ENCODE results near the gene KCNIP1. TPM values are rescaled to one million over a fixed set of nuclear protein-coding genes. Genes with fewer than 3 reads are reported as not detected.

KCNIP1 gene
- total and polyA plus RNA-seq, 2 of the 13 experiments (the other 11 are each of a cell fraction or from before 2014, with no cell fraction given): not detected

- TF ChIP-seq ZNF784 (CRISPR knock-in tag; IDR thresholded peaks at IDR 0.05; ENCODE audit: borderline replicate concordance) (no peak), ZNF567 (CRISPR knock-in tag; IDR thresholded peaks at IDR 0.05; ENCODE audit: borderline replicate concordance) (no peak), ZNF264 (CRISPR knock-in tag; IDR thresholded peaks at IDR 0.05) (no peak), ZNF20 (CRISPR knock-in tag; IDR thresholded peaks at IDR 0.05) (no peak), ZFY (CRISPR knock-in tag; IDR thresholded peaks at IDR 0.05) (no peak), STAG1 (CRISPR knock-in tag; IDR thresholded peaks at IDR 0.05) (no peak), ZNF546 (CRISPR knock-in tag; conservative IDR thresholded peaks at IDR 0.05) (no peak)
These were observed 19.4 kb upstream of the KCNIP1 start (continued) for GRCh38 chr5:170484459-170484831.

- FAIRE-seq: no peak
- CTCF ChIA-PET (ENCODE audit: low intra/inter-chr PET ratio, low total read pairs): no interaction called here
These were observed 18.8 kb upstream of the KCNIP1 start for GRCh38 chr5:170484847-170485615.

More at GRCh38 chr5:170484847-170485615, 18.8 kb upstream of the KCNIP1 start:
- 50% methylated on average over 11 of the region's 12 CpGs for WGBS (ENCODE audit: low lambda C conversion rate)
- Histone ChIP-seq H3K4me1 (ENCODE audit: insufficient read depth, low read length) (no peaks in the 10 kb centered on the region), H3K27ac (ENCODE audit: extremely low read length, insufficient read depth, low read length) (no peak overlapping the region), H3K4me3 (replicated peaks in 1 of 3; ENCODE audit: insufficient read depth in 1 of 3, low read depth in 2 of 3, low read length in 3 of 3) (no peak overlapping the region), H4K20me1 (ENCODE audit: insufficient read depth, low read length) (no peaks in the 10 kb centered on the region), H2AFZ (ENCODE audit: low read length) (no peak overlapping the region), H3K4me2 (ENCODE audit: low read depth, low read length) (no peak overlapping the region), H3K9me3 (ENCODE audit: low read length) (no peaks in the 10 kb centered on the region), H3K9ac (ENCODE audit: insufficient read depth, low read depth, low read length) (no peak overlapping the region), H3K36me3 (replicated peaks in 1 of 2; ENCODE audit: control insufficient read depth in 1 of 2, insufficient read depth in 2 of 2, low read length in 2 of 2) (no peaks in the 10 kb centered on the region), H3K79me2 (ENCODE audit: insufficient read depth, low read length) (no peaks in the 10 kb centered on the region), H3K27me3 (ENCODE audit: control insufficient read depth in 1 of 2, insufficient read depth in 2 of 2, low read length in 2 of 2) (peaks cover 1 to 9% of the 10 kb centered on the region in 2 experiments; a peak in 1 of 5 replicates)
- no peak for DNase-seq (ENCODE audit: low spot score)
- POLR2A ChIA-PET: no interaction called here
- TF ChIP-seq DMAP1 (CRISPR knock-in tag; IDR thresholded peaks at IDR 0.05) (no peak), ZNF629 (CRISPR knock-in tag; conservative IDR thresholded peaks at IDR 0.05) (no peak), CHD2 (IDR thresholded peaks at IDR 0.05; ENCODE audit: low read depth, low read length) (no peak), ZFP36L2 (CRISPR knock-in tag; IDR thresholded peaks at IDR 0.05) (no peak)
- in situ Hi-C loops (cut with HindIII; ENCODE audit: extremely low pct_ligation_motif_present, low pct_unique_long_range_greater_than_20kb): no loop called here
- no TSS peak for BruUV-seq (replicated peaks)
- ATAC-seq: no peak
- intact Hi-C loops (cut with micrococcal nuclease; ENCODE audit: unreplicated experiment): no loop called here

Measured in HepG2 (cell line).